ENCODE data around the gene PUS1.

DNA sequence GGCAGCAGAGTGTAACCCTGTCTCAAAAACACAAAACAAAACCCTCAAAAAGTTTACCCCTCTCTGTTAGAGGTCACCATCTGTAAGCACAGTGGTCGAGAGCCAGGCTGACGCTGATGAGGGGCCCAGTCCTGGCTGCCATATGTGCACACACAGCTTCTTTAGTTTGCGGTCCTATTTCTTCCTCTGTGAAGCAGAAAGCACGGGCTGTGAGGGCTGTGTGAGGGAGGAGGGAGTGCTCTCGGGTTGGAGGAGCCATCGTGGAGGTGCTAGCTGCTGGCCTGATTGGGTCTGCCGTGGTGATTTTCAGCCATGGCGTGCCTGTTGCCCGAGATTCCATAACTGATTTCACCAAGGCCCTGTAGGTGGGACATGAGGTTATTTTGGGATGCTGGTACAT, 31.2 kb upstream of the PUS1 start:
- TF ChIP-seq, protein P1, sequence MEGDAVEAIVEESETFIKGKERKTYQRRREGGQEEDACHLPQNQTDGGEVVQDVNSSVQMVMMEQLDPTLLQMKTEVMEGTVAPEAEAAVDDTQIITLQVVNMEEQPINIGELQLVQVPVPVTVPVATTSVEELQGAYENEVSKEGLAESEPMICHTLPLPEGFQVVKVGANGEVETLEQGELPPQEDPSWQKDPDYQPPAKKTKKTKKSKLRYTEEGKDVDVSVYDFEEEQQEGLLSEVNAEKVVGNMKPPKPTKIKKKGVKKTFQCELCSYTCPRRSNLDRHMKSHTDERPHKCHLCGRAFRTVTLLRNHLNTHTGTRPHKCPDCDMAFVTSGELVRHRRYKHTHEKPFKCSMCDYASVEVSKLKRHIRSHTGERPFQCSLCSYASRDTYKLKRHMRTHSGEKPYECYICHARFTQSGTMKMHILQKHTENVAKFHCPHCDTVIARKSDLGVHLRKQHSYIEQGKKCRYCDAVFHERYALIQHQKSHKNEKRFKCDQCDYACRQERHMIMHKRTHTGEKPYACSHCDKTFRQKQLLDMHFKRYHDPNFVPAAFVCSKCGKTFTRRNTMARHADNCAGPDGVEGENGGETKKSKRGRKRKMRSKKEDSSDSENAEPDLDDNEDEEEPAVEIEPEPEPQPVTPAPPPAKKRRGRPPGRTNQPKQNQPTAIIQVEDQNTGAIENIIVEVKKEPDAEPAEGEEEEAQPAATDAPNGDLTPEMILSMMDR (IDR thresholded peaks at IDR 0.05) = no peak
- no peak for TF ChIP-seq POLR2A (IDR thresholded peaks at IDR 0.05)

All from right lobe of liver (tissue), 4 donors.